Ishikawa (cell line): ENCODE data around the gene GRIK2.

Source experiments
- CEBPB ChIP-seq: IDR thresholded peaks from 2 replicates; pipeline ENCODE4 v1.6.1; 2012
- CREB1 ChIP-seq: IDR thresholded peaks from 2 replicates; pipeline ENCODE4 v1.6.1; 2012; ENCODE audit warnings: low read depth
- EGR1 ChIP-seq: IDR thresholded peaks from 2 replicates; pipeline ENCODE4 v1.6.1; 2012
- EP300 ChIP-seq: IDR thresholded peaks from 2 replicates; pipeline ENCODE4 v1.6.1; 2012; ENCODE audit warnings: borderline replicate concordance
- FOXM1 ChIP-seq: IDR thresholded peaks from 2 replicates; pipeline ENCODE4 v1.6.1; 2012; ENCODE audit warnings: low read depth, borderline replicate concordance
- NFIC ChIP-seq: IDR thresholded peaks from 2 replicates; pipeline ENCODE4 v1.6.1; 2012
- RAD21 ChIP-seq: IDR thresholded peaks from 2 replicates; pipeline ENCODE4 v1.6.1; 2012; ENCODE audit warnings: low read depth
- REST ChIP-seq: IDR thresholded peaks from 2 replicates; pipeline ENCODE4 v1.6.1; 2012; ENCODE audit warnings: low read depth, mild to moderate bottlenecking
- TAF1 ChIP-seq: IDR thresholded peaks from 2 replicates; pipeline ENCODE4 v1.6.1; 2012; ENCODE audit warnings: low read depth, mild to moderate bottlenecking
- TCF12 ChIP-seq: IDR thresholded peaks from 2 replicates; pipeline ENCODE4 v1.6.1; 2012; ENCODE audit warnings: low read depth
- TEAD4 ChIP-seq: IDR thresholded peaks from 2 replicates; pipeline ENCODE4 v1.6.1; 2012
- YY1 ChIP-seq: IDR thresholded peaks from 2 replicates; pipeline ENCODE4 v1.6.1; 2012; ENCODE audit warnings: low read depth
- ZBTB7A ChIP-seq: IDR thresholded peaks from 2 replicates; pipeline ENCODE4 v1.6.1; 2012; ENCODE audit warnings: low read depth
- TF ChIP-seq, protein P1 (sequence below): IDR thresholded peaks from 2 replicates; pipeline ENCODE4 v1.6.1; 2012
- TF ChIP-seq, protein P2 (sequence below): IDR thresholded peaks from 2 replicates; pipeline ENCODE4 v1.6.1; 2012

Gene GRIK2

DNA sequence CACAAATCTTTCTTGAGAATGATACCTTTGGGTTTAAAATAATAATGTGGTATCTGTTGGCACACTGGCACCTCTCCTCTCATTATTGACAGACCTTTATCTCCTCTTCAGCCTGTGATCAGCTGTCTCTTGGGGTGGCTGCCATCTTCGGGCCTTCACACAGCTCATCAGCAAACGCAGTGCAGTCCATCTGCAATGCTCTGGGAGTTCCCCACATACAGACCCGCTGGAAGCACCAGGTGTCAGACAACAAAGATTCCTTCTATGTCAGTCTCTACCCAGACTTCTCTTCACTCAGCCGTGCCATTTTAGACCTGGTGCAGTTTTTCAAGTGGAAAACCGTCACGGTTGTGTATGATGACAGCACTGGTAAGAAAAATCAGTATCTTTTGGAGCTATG lies 232.8 kb downstream of the GRIK2 start:
- TF ChIP-seq, protein P1, sequence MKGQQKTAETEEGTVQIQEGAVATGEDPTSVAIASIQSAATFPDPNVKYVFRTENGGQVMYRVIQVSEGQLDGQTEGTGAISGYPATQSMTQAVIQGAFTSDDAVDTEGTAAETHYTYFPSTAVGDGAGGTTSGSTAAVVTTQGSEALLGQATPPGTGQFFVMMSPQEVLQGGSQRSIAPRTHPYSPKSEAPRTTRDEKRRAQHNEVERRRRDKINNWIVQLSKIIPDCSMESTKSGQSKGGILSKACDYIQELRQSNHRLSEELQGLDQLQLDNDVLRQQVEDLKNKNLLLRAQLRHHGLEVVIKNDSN: no peak
- TF ChIP-seq TCF12 (no peak), YY1 (no peak), CEBPB (no peak)

GRCh38 chr6:101630941-101631340 lies 237.4 kb downstream of the GRIK2 start:
- TF ChIP-seq CREB1 (no peak), REST (no peak), TAF1 (no peak), RAD21 (no peak), EGR1 (no peak), ZBTB7A (no peak)
- TF ChIP-seq, protein P1: no peak

DNA sequence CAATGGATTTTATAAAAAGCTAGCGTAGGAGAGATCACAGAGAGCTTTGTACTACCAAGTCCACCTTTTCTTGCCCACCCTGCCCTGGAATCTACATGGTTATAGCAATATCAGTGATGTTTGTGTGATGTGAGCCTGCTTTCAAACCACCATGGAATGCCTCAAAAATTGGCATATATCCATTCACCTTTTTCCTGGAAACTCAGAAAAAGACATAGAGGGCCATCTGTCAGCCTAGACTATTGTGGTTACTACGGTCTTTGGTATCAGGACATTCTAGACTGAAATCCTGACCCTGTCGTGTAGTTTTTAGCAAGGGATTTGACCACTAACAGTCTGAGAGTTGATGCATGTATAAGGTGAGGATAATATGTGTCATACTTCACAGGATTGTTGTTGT lies 239.6 kb downstream of the GRIK2 start:
- TF ChIP-seq TAF1 (no peak), TEAD4 (no peak), CREB1 (no peak), EP300 (no peak), RAD21 (no peak), NFIC (no peak), CEBPB (no peak), ZBTB7A (no peak), REST (no peak), TCF12 (no peak), FOXM1 (no peak), YY1 (no peak), EGR1 (no peak)
- TF ChIP-seq, protein P1: no peak
- TF ChIP-seq, protein P2, sequence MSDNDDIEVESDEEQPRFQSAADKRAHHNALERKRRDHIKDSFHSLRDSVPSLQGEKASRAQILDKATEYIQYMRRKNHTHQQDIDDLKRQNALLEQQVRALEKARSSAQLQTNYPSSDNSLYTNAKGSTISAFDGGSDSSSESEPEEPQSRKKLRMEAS: no peak

GRCh38 chr6:101638865-101639264 lies 245.4 kb downstream of the GRIK2 start:
- TF ChIP-seq TEAD4 (peak; percentile 76; the same call in 1 of the 2 replicates), CEBPB (peak; percentile 91)

DNA sequence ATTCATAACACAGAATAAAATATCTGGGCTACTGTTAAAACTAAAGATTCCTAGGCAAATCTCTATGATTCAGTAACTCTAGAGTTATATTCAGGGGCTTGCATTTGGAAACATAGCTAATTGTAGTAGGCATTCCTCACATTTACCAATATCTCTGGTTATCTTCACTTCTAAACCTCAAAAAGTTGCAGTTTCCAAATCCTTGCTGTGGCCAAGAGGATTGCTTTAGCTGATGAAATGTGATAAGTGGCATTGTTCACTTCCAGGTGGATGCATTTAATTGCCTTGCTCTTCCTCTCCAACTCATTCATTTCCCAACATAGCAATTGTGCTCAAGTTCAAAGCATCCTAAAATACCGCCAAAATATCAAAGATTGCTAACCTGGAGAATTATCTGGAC lies 246.6 kb downstream of the GRIK2 start:
- TF ChIP-seq NFIC: no peak
- no peak for TF ChIP-seq TAF1

DNA sequence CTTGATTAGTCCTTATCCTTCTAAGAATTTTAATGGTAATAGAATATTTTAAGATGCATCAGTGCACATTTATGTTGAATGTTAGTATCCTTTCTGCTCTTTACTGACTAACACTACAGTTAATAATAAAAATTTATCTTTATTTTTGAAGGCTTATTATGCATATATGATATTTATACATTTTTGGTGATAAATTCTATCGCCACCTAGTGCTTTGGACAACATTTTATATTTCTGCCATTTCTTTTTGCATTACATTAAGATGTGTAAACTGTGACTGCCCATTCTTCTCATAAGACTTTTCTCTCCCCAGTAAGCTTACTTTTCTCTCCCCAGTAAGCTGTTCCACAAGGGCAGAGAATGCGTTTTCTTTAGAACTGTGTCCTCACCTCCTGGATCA lies 252.3 kb downstream of the GRIK2 start:
- TF ChIP-seq RAD21 (no peak), NFIC (no peak), CEBPB (no peak), FOXM1 (no peak), TEAD4 (no peak), ZBTB7A (no peak), EGR1 (no peak), YY1 (no peak)
- TF ChIP-seq, protein P2: no peak
